ENCODE data around the gene PHLDA1. TPM values are rescaled to one million over a fixed set of nuclear protein-coding genes. Genes with fewer than 3 reads are reported as not detected.

Gene PHLDA1
- total and polyA plus RNA-seq, 9 of the 15 experiments (the other 6 are each of a cell fraction or from before 2014, with no cell fraction given): 0.15 to 2.9 (median 0.54) TPM

GRCh38 chr12:76042147-76042546 lies 10.6 kb upstream of the PHLDA1 start:
- 88% methylated on average over 2 of the region's 2 CpGs for WGBS (ENCODE audit: insufficient coverage, low coverage, missing lambda C conversion rate)
- DNase-seq (ENCODE audit: extremely low read depth in 1 of 4, low spot score in 3 of 4) (no peak), FAIRE-seq (no peak), ATAC-seq (no peak)
- in situ Hi-C loops (cut with MboI): loop anchor here (25.0 kb wide), 1 partner anchor 705 kb away; the partner anchor contains the start of genes CAPS2 and GLIPR1L1
- ChIA-PET POLR2A (interaction anchor here (0.9 kb wide), 1 partner anchor 9 kb away, joined by 3 read pairs; no protein-coding TSS in a partner anchor), CTCF (ENCODE audit: low intra/inter-chr PET ratio) (no interaction called here)
- no peaks in the 10 kb centered on the region for H3K79me2 ChIP-seq (ENCODE audit: control insufficient read depth, insufficient read depth, low read length)
- no peaks in the 10 kb centered on the region for H4K20me1 ChIP-seq (replicated peaks; ENCODE audit: control insufficient read depth, insufficient read depth, low read length)
- no peak overlapping the region for H3K4me3 ChIP-seq
- H3K4me2 ChIP-seq (ENCODE audit: insufficient read depth, low read length): no peak overlapping the region
- TF ChIP-seq MITF (IDR thresholded peaks at IDR 0.05) (no peak), ZNF121 (CRISPR knock-in tag; conservative IDR thresholded peaks at IDR 0.05) (no peak), POLR2H (tag; IDR thresholded peaks at IDR 0.05; ENCODE audit: low read depth) (peak; percentile 35; the same call in 1 of the 2 replicates), CEBPG (CRISPR knock-in tag; IDR thresholded peaks at IDR 0.05) (no peak), CEBPG (tag; conservative IDR thresholded peaks at IDR 0.05 in 1 of 2, IDR thresholded peaks at IDR 0.05 in 1 of 2) (peak; percentile 53 to 54; a peak in 3 of 4 replicates), KHSRP (IDR thresholded peaks at IDR 0.05) (no peak), NRF1 (conservative IDR thresholded peaks at IDR 0.05 in 1 of 2, IDR thresholded peaks at IDR 0.05 in 1 of 2) (no peak), CEBPB (tag; IDR thresholded peaks at IDR 0.05) (peak; percentile 87)
- H3K27me3 ChIP-seq (ENCODE audit: control insufficient read depth in 2 of 2, insufficient read depth in 2 of 2, low read length in 2 of 2): no peaks in the 10 kb centered on the region
- H2AFZ ChIP-seq (ENCODE audit: low read depth, low read length): no peak overlapping the region
- peaks cover 0 to 6% of the 10 kb centered on the region in 2 experiments; a peak in 1 of 5 replicates for H3K4me1 ChIP-seq (replicated peaks in 1 of 2; ENCODE audit: control insufficient read depth in 2 of 2, insufficient read depth in 2 of 2, low read length in 2 of 2)
- BruUV-seq (replicated peaks): no TSS peak
- H3K36me3 ChIP-seq (ENCODE audit: control insufficient read depth, insufficient read depth, low read length): peaks cover 30% of the 10 kb centered on the region; the same call in 2 of the 3 replicates
- H3K27ac ChIP-seq (ENCODE audit: extremely low read depth, low read depth, low read length): no peak overlapping the region
- H3K9me1 ChIP-seq (ENCODE audit: control insufficient read depth, insufficient read depth, low read length): no peaks in the 10 kb centered on the region
- intact Hi-C loops (cut with micrococcal nuclease): loop anchor here (5.0 kb wide), 1 partner anchor 545 kb away; no protein-coding TSS in a partner anchor
- no peak overlapping the region for H3K9ac ChIP-seq (ENCODE audit: insufficient read depth in 1 of 2, low read depth in 2 of 2, low read length in 2 of 2)
- no peaks in the 10 kb centered on the region for H3K9me3 ChIP-seq (replicated peaks; ENCODE audit: control insufficient read depth, insufficient read depth, low read depth, low read length)

All from K562 (cell line).